SU-DHL-6 (cell line): ENCODE data around the gene LRIT3.

ENCODE experiments used
- H2AFZ ChIP-seq: fragments of 200-600 bp; sonication (generic); 2 replicates; pipeline ENCODE4 v1.6.1; 2014; ENCODE audit warnings: low read depth, mild to moderate bottlenecking, moderate library complexity, mixed read lengths, antibody characterized with exemption, low read length; ENCODE audit not compliant: severe bottlenecking
- H3F3A ChIP-seq: fragments of 200-600 bp; shearing (Covaris generic); 2 replicates; pipeline ENCODE4 v1.6.0; 2016; ENCODE audit warnings: antibody characterized with exemption, mild to moderate bottlenecking; ENCODE audit not compliant: insufficient read depth
- H3K27ac ChIP-seq: fragments of 200-600 bp; sonication (generic); 2 replicates; pipeline ENCODE4 v1.5.1; 2016; ENCODE audit warnings: low read depth, mild to moderate bottlenecking, low read length, moderate library complexity, mixed read lengths
- H3K27me3 ChIP-seq: fragments of 200-600 bp; sonication (generic), shearing (Covaris generic); 2 replicates; pipeline ENCODE4 v1.6.0; 2014; ENCODE audit warnings: mild to moderate bottlenecking, low read length
- H3K36me3 ChIP-seq: fragments of 200-600 bp; sonication (generic); 2 replicates; pipeline ENCODE4 v1.6.1; 2014; ENCODE audit warnings: mild to moderate bottlenecking, low read length, mixed read lengths
- H3K4me2 ChIP-seq: fragments of 300-600, 200-600 bp; shearing (Covaris generic), sonication (generic); 2 replicates; pipeline ENCODE4 v1.6.0; 2014; ENCODE audit warnings: low read length, low read depth, mild to moderate bottlenecking; ENCODE audit not compliant: poor library complexity, severe bottlenecking
- H3K4me3 ChIP-seq: fragments of 200-600 bp; sonication (generic); 2 replicates; pipeline ENCODE4 v1.5.1; 2014; ENCODE audit warnings: antibody characterized with exemption, low read length, mild to moderate bottlenecking, mixed read lengths; ENCODE audit not compliant: insufficient read depth, poor library complexity, severe bottlenecking
- H3K79me2 ChIP-seq: fragments of 200-600 bp; sonication (generic); 2 replicates; pipeline ENCODE4 v1.6.1; 2014; ENCODE audit warnings: mild to moderate bottlenecking, low read length, moderate library complexity; ENCODE audit not compliant: insufficient read depth
- H3K9ac ChIP-seq: fragments of 200-600 bp; sonication (generic); 2 replicates; pipeline ENCODE4 v1.7.0; 2014; ENCODE audit warnings: mild to moderate bottlenecking, low read length
- H3K9me2 ChIP-seq: fragments of 200-600 bp; sonication (generic); replicated peaks from 2 replicates; pipeline ENCODE4 v1.6.1; 2014; ENCODE audit warnings: low read length; ENCODE audit not compliant: insufficient read depth
- H3K9me3 ChIP-seq: fragments of 200-600 bp; sonication (generic); 2 replicates; pipeline ENCODE4 v1.6.1; 2014; ENCODE audit warnings: low read length, mixed read lengths; ENCODE audit not compliant: insufficient read depth
- H4K20me1 ChIP-seq: fragments of 200-600 bp; sonication (generic); 2 replicates; pipeline ENCODE4 v1.6.1; 2014; ENCODE audit warnings: low read depth, mild to moderate bottlenecking, antibody characterized with exemption, low read length, moderate library complexity, mixed read lengths
- EZH2phosphoT487 ChIP-seq: fragments of 200-600 bp; sonication (generic), shearing (Covaris generic); conservative IDR thresholded peaks from 2 replicates; pipeline ENCODE4 v1.6.1; 2018; ENCODE audit warnings: mild to moderate bottlenecking, antibody characterized with exemption, low read length, moderate library complexity, mixed read lengths
- TF ChIP-seq, protein P1 (sequence below): fragments of 200-600 bp; sonication (generic); IDR thresholded peaks from one replicate; pipeline ENCODE4 v1.5.1; 2017; ENCODE audit warnings: antibody characterized with exemption, mild to moderate bottlenecking, low read length, moderate library complexity; ENCODE audit not compliant: insufficient read depth, poor library complexity, severe bottlenecking

LRIT3 gene

DNA sequence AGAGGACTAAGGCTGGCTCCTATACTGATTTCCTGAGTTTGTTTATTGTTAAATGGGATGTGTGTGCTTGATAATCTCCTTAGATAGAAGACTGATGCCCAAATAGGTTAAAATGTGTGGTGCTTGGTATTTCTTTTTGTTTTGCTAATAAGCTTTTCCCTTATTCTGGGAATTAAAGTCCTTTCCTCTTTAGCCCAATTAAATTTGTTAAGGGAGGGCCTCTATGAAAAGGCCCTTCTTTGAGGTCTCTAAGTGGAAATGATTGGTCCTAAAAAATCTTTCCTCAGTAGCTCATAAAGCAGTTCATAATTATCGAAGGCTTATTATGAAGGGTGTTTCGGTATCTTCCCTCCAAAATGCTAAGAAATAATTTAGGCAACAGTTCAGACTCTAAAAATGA, 20.2 kb upstream of the LRIT3 start, which contains the start of gene RRH:
Gene RRH (plus strand): TSS at position 301 of the 400 bp plus-strand sequence. CDS start 56 bp downstream, at position 357.
- H3K27me3 ChIP-seq = no peaks in the 10 kb centered on the region
- no peak within 1 kb of the TSS for H3K9ac ChIP-seq
- H3K9me2 ChIP-seq = no peaks in the 10 kb centered on the region
- no peak within 1 kb of the TSS for H3K27ac ChIP-seq
- H3K9me3 ChIP-seq = no peaks in the 10 kb centered on the region
- no peak within 1 kb of the TSS for H3K4me3 ChIP-seq
- H3K36me3 ChIP-seq = 0 out of 2 replicates have a peak, but pooled peaks cover 3% of the 10 kb centered on the region
- H3K79me2 ChIP-seq = no peaks in the 10 kb centered on the region
- H3F3A ChIP-seq = no peaks in the 10 kb centered on the region
- no peak within 1 kb of the TSS for H3K4me2 ChIP-seq
- no peaks in the 10 kb centered on the region for H4K20me1 ChIP-seq
- TF ChIP-seq, protein P1, sequence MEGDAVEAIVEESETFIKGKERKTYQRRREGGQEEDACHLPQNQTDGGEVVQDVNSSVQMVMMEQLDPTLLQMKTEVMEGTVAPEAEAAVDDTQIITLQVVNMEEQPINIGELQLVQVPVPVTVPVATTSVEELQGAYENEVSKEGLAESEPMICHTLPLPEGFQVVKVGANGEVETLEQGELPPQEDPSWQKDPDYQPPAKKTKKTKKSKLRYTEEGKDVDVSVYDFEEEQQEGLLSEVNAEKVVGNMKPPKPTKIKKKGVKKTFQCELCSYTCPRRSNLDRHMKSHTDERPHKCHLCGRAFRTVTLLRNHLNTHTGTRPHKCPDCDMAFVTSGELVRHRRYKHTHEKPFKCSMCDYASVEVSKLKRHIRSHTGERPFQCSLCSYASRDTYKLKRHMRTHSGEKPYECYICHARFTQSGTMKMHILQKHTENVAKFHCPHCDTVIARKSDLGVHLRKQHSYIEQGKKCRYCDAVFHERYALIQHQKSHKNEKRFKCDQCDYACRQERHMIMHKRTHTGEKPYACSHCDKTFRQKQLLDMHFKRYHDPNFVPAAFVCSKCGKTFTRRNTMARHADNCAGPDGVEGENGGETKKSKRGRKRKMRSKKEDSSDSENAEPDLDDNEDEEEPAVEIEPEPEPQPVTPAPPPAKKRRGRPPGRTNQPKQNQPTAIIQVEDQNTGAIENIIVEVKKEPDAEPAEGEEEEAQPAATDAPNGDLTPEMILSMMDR = no peak
- TF ChIP-seq EZH2phosphoT487 = no peak
- H2AFZ ChIP-seq = no peak within 1 kb of the TSS

DNA sequence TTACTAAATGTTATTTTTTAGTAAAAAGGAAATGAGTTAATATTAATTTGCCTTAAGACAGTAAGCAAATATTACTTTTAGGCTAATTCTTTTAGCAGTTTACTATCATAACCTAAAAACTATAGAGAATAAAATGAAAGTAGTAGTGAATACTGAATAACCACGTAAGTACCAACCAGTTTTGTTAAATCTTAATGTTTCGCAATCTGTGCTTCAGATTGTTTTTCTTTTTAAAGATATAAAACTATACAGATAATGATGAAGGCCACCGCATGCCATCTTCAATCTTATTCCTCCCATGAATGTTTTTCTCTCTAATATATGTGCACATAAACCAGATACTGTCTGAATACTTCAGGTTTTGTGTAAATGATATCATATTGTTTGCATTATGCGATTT, 14.2 kb upstream of the LRIT3 start:
- H2AFZ ChIP-seq = no peak overlapping the region
- H3K4me3 ChIP-seq = no peak overlapping the region
- no peaks in the 10 kb centered on the region for H3K36me3 ChIP-seq
- no peak for TF ChIP-seq EZH2phosphoT487
- TF ChIP-seq, protein P1 = no peak
- no peaks in the 10 kb centered on the region for H3K79me2 ChIP-seq
- H4K20me1 ChIP-seq = no peaks in the 10 kb centered on the region
- H3K27me3 ChIP-seq = no peaks in the 10 kb centered on the region
- no peaks in the 10 kb centered on the region for H3K9me2 ChIP-seq
- H3K9me3 ChIP-seq = no peaks in the 10 kb centered on the region
- no peak overlapping the region for H3K4me2 ChIP-seq
- H3K27ac ChIP-seq = no peak overlapping the region
- H3F3A ChIP-seq = no peaks in the 10 kb centered on the region
- H3K9ac ChIP-seq = no peak overlapping the region

DNA sequence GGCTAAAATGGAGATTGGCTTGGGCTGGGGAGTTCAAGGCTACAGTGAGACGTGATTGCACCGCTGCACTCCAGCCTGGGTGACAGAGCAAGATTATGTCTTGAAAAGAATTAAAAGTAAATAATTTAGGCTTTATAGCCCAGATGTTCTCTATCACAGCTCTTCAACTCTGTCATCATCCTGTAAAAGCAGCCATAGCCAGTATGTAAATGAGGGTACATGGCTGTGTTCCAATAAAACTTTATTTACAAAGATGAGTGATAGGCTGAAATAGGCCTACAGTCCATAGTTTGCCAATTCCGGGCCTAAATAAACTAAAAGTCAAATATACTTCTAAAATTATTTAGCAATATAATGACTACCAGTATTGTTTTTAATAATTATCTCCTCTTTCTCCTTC, 10.9 kb upstream of the LRIT3 start:
- TF ChIP-seq EZH2phosphoT487 = no peak
- TF ChIP-seq, protein P1 = no peak
- Histone ChIP-seq H3K9me2 (no peaks in the 10 kb centered on the region), H3K27me3 (no peaks in the 10 kb centered on the region), H3F3A (no peaks in the 10 kb centered on the region), H3K9me3 (no peaks in the 10 kb centered on the region), H3K4me2 (no peak overlapping the region), H3K36me3 (no peaks in the 10 kb centered on the region), H2AFZ (no peak overlapping the region), H3K79me2 (no peaks in the 10 kb centered on the region), H4K20me1 (no peaks in the 10 kb centered on the region), H3K27ac (no peak overlapping the region), H3K9ac (no peak overlapping the region), H3K4me3 (no peak overlapping the region)
